ENCODE measurements around the gene MAPK13.

GRCh38 chr6:36150283-36150682 is 20.0 kb downstream of the MAPK13 start:
- TF ChIP-seq CTCF (tag by site-specific recombination; IDR thresholded peaks at IDR 0.05): no peak
- no peak for TF ChIP-seq TSHZ1 (tag by site-specific recombination; IDR thresholded peaks at IDR 0.05; ENCODE audit: borderline replicate concordance)
- no peak for TF ChIP-seq ZNF18 (tag by site-specific recombination; IDR thresholded peaks at IDR 0.05)
- no peak for TF ChIP-seq ZBTB44 (tag by site-specific recombination; IDR thresholded peaks at IDR 0.05)

All from HEK293 (cell line).